HEK293T (cell line): ENCODE data around the gene CD109.
"Not testable (repeated sequence)": the region's sequence is repeated elsewhere in the genome, so short reads cannot be mapped to it uniquely, and the experiment has no call there.

Experiments used
- CTCF ChIA-PET: fragments of 350-600 bp; formaldehyde crosslinking; extraction: SDS; loops from one replicate; lab custom pipeline; 2021; ENCODE audit warnings: antibody characterized with exemption, inconsistent platforms; lab: Yijun Ruan, JAX
- POLR2A ChIA-PET: fragments of 350-600 bp; formaldehyde crosslinking; extraction: SDS; loops from one replicate; lab custom pipeline; 2020; ENCODE audit warnings: antibody characterized with exemption, inconsistent platforms; lab: Yijun Ruan, JAX
- DNase-seq: peaks from one replicate; pipeline ENCODE4 v3.0.0; 2012; ENCODE audit warnings: mixed read lengths; ENCODE audit errors: extremely low spot score
- ARNT ChIP-seq: fragments of 450-650 bp; IDR thresholded peaks from 2 replicates; pipeline ENCODE4 v1.6.1; 2017; ENCODE audit warnings: mild to moderate bottlenecking
- BHLHE40 ChIP-seq: fragments of 450-650 bp; IDR thresholded peaks from 2 replicates; pipeline ENCODE4 v1.6.1; 2016; ENCODE audit warnings: mild to moderate bottlenecking, moderate library complexity, borderline replicate concordance
- CTBP1 ChIP-seq: fragments of 450-650 bp; IDR thresholded peaks from 2 replicates; pipeline ENCODE4 v1.6.1; 2016; ENCODE audit warnings: borderline replicate concordance
- ELF4 ChIP-seq: fragments of 450-650 bp; IDR thresholded peaks from 2 replicates; pipeline ENCODE4 v1.6.1; 2017; ENCODE audit warnings: antibody characterized with exemption
- FOXA1 ChIP-seq: fragments of 450-650 bp; IDR thresholded peaks from 2 replicates; pipeline ENCODE4 v1.6.1; 2016; ENCODE audit warnings: mild to moderate bottlenecking
- FOXK2 ChIP-seq: fragments of 450-650 bp; IDR thresholded peaks from 2 replicates; pipeline ENCODE4 v1.6.1; 2016; ENCODE audit warnings: mild to moderate bottlenecking
- FOXM1 ChIP-seq: fragments of 450-650 bp; IDR thresholded peaks from 2 replicates; pipeline ENCODE4 v1.6.1; 2017; ENCODE audit warnings: mild to moderate bottlenecking, borderline replicate concordance
- HDGF ChIP-seq: fragments of 450-650 bp; IDR thresholded peaks from 2 replicates; pipeline ENCODE4 v1.6.1; 2017; ENCODE audit warnings: antibody characterized with exemption, borderline replicate concordance
- L3MBTL2 ChIP-seq: fragments of 450-650 bp; conservative IDR thresholded peaks from 2 replicates; pipeline ENCODE4 v1.6.1; 2016; ENCODE audit warnings: mild to moderate bottlenecking
- LEF1 ChIP-seq: fragments of 450-650 bp; IDR thresholded peaks from 2 replicates; pipeline ENCODE4 v1.6.1; 2017; ENCODE audit warnings: mild to moderate bottlenecking, borderline replicate concordance
- NFRKB ChIP-seq: fragments of 450-650 bp; IDR thresholded peaks from 2 replicates; pipeline ENCODE4 v1.6.1; 2016; ENCODE audit warnings: mild to moderate bottlenecking, moderate library complexity
- PKNOX1 ChIP-seq: fragments of 450-650 bp; IDR thresholded peaks from 2 replicates; pipeline ENCODE4 v1.6.1; 2016
- SP1 ChIP-seq: fragments of 450-650 bp; IDR thresholded peaks from 2 replicates; pipeline ENCODE4 v1.6.1; 2017
- SUZ12 ChIP-seq: fragments of 450-650 bp; IDR thresholded peaks from 2 replicates; pipeline ENCODE4 v1.6.1; 2016; ENCODE audit warnings: mild to moderate bottlenecking
- TARDBP ChIP-seq: fragments of 450-650 bp; IDR thresholded peaks from 2 replicates; pipeline ENCODE4 v1.6.1; 2016
- ZNF384 ChIP-seq: fragments of 450-650 bp; IDR thresholded peaks from 2 replicates; pipeline ENCODE4 v1.6.1; 2016

The CD109 gene

GRCh38 chr6:73801652-73802268, 105.8 kb downstream of the CD109 start:
- CTCF ChIA-PET, result no interaction called here
- POLR2A ChIA-PET, result no interaction called here
- no peak for TF ChIP-seq TARDBP
- no peak for TF ChIP-seq ZNF384
- no peak for TF ChIP-seq CTBP1
- TF ChIP-seq ARNT, result no peak
- no peak for TF ChIP-seq LEF1
- TF ChIP-seq FOXK2, result no peak
- TF ChIP-seq ELF4, result no peak
- TF ChIP-seq L3MBTL2, result no peak
- no peak for DNase-seq

GRCh38 chr6:73802366-73802765, 106.4 kb downstream of the CD109 start:
- ChIA-PET POLR2A (no interaction called here), CTCF (no interaction called here)
- TF ChIP-seq HDGF (no peak), FOXK2 (no peak), SP1 (no peak), NFRKB (no peak), ELF4 (no peak), BHLHE40 (no peak), L3MBTL2 (no peak), PKNOX1 (no peak), SUZ12 (no peak), LEF1 (no peak), CTBP1 (no peak), FOXM1 (no peak), ZNF384 (no peak), TARDBP (no peak), FOXA1 (no peak), ARNT (no peak)
- DNase-seq, result no peak

GRCh38 chr6:73803562-73804241, 107.7 kb downstream of the CD109 start:
- ChIA-PET CTCF (interaction anchor here (0.8 kb wide), 1 partner anchor 463 kb away, joined by 3 read pairs; no protein-coding TSS in a partner anchor), POLR2A (no interaction called here)
- peak; percentile 68 for DNase-seq
- TF ChIP-seq CTBP1 (no peak), L3MBTL2 (no peak), ZNF384 (no peak), SUZ12 (no peak), FOXA1 (no peak), TARDBP (no peak), ARNT (no peak), FOXM1 (no peak), HDGF (no peak), PKNOX1 (no peak), FOXK2 (no peak), LEF1 (no peak), SP1 (no peak), BHLHE40 (no peak)

GRCh38 chr6:73805221-73805620, 109.2 kb downstream of the CD109 start:
- DNase-seq, CTCF ChIA-PET, POLR2A ChIA-PET: not testable (repeated sequence)

GRCh38 chr6:73805982-73806381, 110.0 kb downstream of the CD109 start:
- DNase-seq, POLR2A ChIA-PET, CTCF ChIA-PET: not testable (repeated sequence)

- no peak for DNase-seq
- ChIA-PET POLR2A (no interaction called here), CTCF (interaction anchor here (0.5 kb wide), 1 partner anchor 22 kb away, joined by 3 read pairs; no protein-coding TSS in a partner anchor)
- TF ChIP-seq NFRKB (no peak), L3MBTL2 (no peak), CTBP1 (no peak), FOXK2 (no peak), HDGF (no peak), ELF4 (no peak), FOXM1 (no peak), PKNOX1 (no peak), SP1 (no peak), TARDBP (no peak), LEF1 (no peak), ZNF384 (no peak)
Measured at GRCh38 chr6:73811706-73812105, 115.7 kb downstream of the CD109 start.

GRCh38 chr6:73817253-73817652, 121.2 kb downstream of the CD109 start:
- CTCF ChIA-PET, result no interaction called here
- no peak for DNase-seq
- no peak for TF ChIP-seq ZNF384
- no peak for TF ChIP-seq SP1
- TF ChIP-seq FOXA1, result no peak
- TF ChIP-seq HDGF, result no peak
- no peak for TF ChIP-seq FOXM1
- POLR2A ChIA-PET, result no interaction called here
